Measurements from ENCODE around the gene C16orf95.
"Not testable (repeated sequence)": the region's sequence is repeated elsewhere in the genome, so short reads cannot be mapped to it uniquely, and the experiment has no call there.

C16orf95 gene, protein sequence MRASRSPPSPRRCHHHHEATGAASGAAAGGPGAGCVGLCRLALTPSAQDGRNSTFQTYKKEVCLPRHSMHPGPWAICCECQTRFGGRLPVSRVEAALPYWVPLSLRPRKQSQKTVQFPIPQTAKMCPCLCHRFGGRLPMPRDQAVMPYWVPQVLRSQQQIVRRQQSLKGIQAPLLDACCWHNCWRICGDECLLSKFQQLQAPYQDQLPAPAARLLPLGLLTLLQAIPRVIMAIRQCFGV

GRCh38 chr16:87316923-87317749 lies at the start of gene C16orf95:
Gene C16orf95 (minus strand): TSS chr16:87317392. CDS start chr16:87317242, 150 bp downstream.
- ChIA-PET CTCF (interaction anchor here (0.6 to 1.1 kb wide), 6 partner anchors 19 to 1216 kb away, joined by 3 to 4 read pairs (median 3); no protein-coding TSS in a partner anchor), POLR2A (ENCODE audit: low non-redundant PET) (interaction anchor here (0.6 to 1.1 kb wide), 2 partner anchors 66 to 554 kb away, joined by 3 to 6 read pairs; partner anchors contain the start of gene FBXO31)
- H3K27ac ChIP-seq = peak within 1 kb of the TSS; percentile 96
- DNase-seq (ENCODE audit: low spot score) = peak; percentile 100
- TF ChIP-seq, protein P1, sequence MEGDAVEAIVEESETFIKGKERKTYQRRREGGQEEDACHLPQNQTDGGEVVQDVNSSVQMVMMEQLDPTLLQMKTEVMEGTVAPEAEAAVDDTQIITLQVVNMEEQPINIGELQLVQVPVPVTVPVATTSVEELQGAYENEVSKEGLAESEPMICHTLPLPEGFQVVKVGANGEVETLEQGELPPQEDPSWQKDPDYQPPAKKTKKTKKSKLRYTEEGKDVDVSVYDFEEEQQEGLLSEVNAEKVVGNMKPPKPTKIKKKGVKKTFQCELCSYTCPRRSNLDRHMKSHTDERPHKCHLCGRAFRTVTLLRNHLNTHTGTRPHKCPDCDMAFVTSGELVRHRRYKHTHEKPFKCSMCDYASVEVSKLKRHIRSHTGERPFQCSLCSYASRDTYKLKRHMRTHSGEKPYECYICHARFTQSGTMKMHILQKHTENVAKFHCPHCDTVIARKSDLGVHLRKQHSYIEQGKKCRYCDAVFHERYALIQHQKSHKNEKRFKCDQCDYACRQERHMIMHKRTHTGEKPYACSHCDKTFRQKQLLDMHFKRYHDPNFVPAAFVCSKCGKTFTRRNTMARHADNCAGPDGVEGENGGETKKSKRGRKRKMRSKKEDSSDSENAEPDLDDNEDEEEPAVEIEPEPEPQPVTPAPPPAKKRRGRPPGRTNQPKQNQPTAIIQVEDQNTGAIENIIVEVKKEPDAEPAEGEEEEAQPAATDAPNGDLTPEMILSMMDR (conservative IDR thresholded peaks at IDR 0.05; ENCODE audit: low read depth) = peak; percentile 67

GRCh38 chr16:87366930-87367329 lies 49.7 kb upstream of the C16orf95 start:
- ChIA-PET POLR2A (ENCODE audit: low non-redundant PET) (no interaction called here), CTCF (no interaction called here)

DNA sequence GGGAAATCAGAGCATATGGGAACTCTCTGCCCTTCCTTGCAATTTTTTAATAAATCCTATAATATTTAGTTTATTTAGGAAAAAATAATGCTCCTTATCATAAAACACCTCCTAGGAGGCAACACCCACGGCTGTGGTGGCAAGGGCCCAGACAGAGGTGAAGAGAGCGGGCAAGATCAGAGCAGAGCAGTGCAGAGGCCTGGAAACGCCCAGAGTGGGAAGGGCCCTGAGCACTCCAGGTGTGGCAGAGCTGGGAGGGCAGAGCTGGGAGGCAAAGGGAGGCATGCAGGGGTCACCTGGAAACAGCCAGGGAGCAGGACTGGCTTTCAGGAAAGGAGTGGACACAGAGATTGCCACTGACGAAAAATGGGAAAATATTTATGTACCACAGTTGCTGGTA lies 49.1 kb upstream of the C16orf95 start:
- ChIA-PET POLR2A (ENCODE audit: low non-redundant PET) (no interaction called here), CTCF (no interaction called here)
- TF ChIP-seq, protein P1 (conservative IDR thresholded peaks at IDR 0.05; ENCODE audit: low read depth) = no peak

More at GRCh38 chr16:87366930-87367329, 49.7 kb upstream of the C16orf95 start:
- no peak for DNase-seq (ENCODE audit: low spot score)
- H3K27ac ChIP-seq = peak overlapping the region; percentile 24
- TF ChIP-seq, protein P1 (conservative IDR thresholded peaks at IDR 0.05; ENCODE audit: low read depth) = no peak

DNA sequence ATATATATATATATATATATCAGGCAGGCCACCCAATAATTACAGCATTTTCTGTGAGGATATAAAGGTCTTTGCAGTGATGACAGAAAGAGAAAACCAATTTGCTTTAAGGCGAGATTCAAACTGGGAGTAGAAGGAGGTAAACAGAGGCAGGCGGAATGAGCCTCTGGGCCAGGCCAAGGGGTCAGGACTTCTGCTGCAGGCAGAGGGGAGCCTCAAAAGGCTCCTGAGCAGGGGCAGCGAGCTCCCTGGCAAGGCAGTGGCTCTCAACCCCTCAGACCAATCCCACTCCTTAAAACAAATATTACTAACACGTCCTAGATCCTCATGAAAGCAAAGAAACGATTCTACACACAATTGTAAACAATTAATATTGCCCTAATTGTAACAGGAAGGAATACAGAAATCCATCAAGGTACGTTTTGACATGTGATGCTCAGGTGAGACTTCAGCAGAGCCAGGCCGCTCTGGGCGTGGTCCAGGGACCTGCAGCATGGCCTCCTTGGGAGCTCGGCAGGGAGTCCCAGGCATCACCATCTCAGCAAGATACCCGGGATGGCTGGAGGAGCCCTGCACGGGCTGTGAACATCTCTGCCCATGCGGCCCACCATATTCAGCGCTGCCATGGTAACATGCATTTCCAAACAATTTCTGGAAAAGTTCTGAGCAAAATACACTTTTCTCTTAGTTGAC lies 48.0 kb upstream of the C16orf95 start:
- TF ChIP-seq, protein P1 (conservative IDR thresholded peaks at IDR 0.05; ENCODE audit: low read depth) = no peak
- no peak overlapping the region for H3K27ac ChIP-seq
- no peak for DNase-seq (ENCODE audit: low spot score)
- ChIA-PET CTCF (interaction anchor here (0.7 kb wide), 1 partner anchor 40 kb away, joined by 4 read pairs; no protein-coding TSS in a partner anchor), POLR2A (ENCODE audit: low non-redundant PET) (no interaction called here)

More for the DNA sequence above, 49.1 kb upstream of the C16orf95 start:
- peak overlapping the region; percentile 24 for H3K27ac ChIP-seq
- DNase-seq (ENCODE audit: low spot score) = no peak

DNA sequence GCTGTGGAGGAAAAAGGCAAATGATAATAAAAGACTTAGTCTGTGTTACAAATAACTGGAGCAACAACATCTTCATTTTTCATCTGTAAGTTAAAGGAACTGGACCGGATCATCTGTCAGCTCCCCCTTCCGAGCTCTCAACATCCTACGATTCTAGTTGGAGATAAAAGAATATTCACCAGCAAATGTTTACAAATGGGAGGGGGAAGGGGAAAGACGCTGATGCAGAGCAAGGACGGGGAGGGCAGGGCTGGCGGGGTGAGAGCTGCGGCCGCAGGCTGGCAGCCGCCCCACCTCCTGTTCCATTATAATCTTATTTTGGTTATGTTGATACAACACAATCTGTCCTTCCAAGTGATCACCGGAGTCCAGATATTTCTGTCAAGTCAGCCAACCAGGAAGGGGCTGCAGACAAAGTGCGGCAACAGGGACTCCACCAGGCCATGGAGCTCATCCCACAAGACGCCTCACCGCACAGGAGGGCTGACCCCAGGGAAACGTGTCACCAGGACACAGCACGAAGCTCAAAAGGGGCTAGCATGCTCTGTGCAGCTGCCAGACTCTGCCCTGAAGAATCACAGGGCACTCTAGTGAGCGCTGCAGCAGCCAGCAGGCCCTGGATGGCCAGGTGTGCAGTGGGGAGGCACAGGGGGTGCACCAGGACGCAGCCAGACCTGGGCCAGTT lies 46.7 kb upstream of the C16orf95 start:
- peak overlapping the region; percentile 24 for H3K27ac ChIP-seq
- TF ChIP-seq, protein P1 (conservative IDR thresholded peaks at IDR 0.05; ENCODE audit: low read depth) = no peak
- ChIA-PET CTCF (no interaction called here), POLR2A (ENCODE audit: low non-redundant PET) (no interaction called here)
- DNase-seq (ENCODE audit: low spot score) = no peak

DNA sequence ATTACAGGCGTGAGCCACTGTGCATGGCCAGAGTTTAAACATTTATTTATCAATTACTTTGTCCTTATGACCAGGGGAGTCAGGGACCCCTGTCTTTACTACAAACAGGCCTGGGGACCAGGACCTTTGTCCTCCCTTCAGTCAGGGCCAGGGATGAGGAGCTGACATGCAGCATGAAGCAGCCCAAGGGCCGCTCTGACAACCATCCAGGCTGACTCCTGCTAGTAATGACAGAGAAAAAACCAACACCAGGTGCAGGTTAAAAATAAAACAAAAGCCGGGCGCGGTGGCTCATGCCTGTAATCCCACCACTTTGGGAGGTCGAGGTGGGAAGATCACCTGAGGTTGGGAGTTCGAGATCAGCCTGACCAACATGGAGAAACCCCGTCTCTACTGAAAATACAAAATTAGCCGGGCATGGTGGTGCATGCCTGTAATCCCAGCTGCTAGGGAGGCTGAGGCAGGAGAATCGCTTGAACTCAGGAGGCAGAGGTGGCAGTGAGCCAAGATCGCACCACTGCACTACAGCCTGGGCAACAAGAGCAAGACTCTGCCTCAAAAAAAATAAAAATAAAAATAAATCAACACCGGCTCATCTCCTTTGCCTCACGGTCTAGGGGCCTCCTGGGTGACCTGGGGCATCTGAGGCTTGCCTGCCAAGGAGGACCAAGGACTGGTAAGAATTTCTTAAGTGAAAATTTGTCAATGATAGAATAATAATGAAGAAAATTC lies 45.8 kb upstream of the C16orf95 start:
- CTCF ChIA-PET = interaction anchor here (0.7 kb wide), 1 partner anchor 720 kb away, joined by 3 read pairs; no protein-coding TSS in a partner anchor
- H3K27ac ChIP-seq; POLR2A ChIA-PET (ENCODE audit: low non-redundant PET); DNase-seq (ENCODE audit: low spot score): not testable (repeated sequence)

All from RWPE1 (cell line).